ENCODE measurements around the gene VKORC1L1.

DNA sequence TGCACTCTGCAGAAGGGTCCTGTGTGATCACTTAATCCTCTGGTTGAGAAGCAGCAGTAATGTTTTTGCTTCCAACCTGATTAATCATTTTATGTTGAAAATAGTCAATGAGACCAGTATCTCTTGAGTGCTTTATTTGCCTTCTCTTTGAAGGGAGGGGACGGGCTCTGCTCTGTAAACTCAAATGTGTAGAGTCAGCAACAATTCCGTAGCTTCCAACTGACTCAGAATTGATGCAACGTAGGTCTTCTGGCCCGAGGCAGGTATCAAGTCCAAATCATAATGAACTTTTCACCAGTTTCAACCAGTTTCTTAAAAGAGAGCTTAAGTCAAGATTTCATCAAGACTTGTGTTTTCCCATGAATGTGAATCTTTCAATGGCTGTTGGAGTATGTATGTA is 82.8 kb downstream of the VKORC1L1 start:
- TF ChIP-seq, protein P1, sequence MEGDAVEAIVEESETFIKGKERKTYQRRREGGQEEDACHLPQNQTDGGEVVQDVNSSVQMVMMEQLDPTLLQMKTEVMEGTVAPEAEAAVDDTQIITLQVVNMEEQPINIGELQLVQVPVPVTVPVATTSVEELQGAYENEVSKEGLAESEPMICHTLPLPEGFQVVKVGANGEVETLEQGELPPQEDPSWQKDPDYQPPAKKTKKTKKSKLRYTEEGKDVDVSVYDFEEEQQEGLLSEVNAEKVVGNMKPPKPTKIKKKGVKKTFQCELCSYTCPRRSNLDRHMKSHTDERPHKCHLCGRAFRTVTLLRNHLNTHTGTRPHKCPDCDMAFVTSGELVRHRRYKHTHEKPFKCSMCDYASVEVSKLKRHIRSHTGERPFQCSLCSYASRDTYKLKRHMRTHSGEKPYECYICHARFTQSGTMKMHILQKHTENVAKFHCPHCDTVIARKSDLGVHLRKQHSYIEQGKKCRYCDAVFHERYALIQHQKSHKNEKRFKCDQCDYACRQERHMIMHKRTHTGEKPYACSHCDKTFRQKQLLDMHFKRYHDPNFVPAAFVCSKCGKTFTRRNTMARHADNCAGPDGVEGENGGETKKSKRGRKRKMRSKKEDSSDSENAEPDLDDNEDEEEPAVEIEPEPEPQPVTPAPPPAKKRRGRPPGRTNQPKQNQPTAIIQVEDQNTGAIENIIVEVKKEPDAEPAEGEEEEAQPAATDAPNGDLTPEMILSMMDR (IDR thresholded peaks at IDR 0.05; ENCODE audit: low read length) = no peak
- no peak for TF ChIP-seq EZH2 (IDR thresholded peaks at IDR 0.05; ENCODE audit: borderline replicate concordance, low read length)
